Measurements from ENCODE around the gene SRPK2.

- TF ChIP-seq POLR2A (IDR thresholded peaks at IDR 0.05), result no peak
- TF ChIP-seq, protein P1, sequence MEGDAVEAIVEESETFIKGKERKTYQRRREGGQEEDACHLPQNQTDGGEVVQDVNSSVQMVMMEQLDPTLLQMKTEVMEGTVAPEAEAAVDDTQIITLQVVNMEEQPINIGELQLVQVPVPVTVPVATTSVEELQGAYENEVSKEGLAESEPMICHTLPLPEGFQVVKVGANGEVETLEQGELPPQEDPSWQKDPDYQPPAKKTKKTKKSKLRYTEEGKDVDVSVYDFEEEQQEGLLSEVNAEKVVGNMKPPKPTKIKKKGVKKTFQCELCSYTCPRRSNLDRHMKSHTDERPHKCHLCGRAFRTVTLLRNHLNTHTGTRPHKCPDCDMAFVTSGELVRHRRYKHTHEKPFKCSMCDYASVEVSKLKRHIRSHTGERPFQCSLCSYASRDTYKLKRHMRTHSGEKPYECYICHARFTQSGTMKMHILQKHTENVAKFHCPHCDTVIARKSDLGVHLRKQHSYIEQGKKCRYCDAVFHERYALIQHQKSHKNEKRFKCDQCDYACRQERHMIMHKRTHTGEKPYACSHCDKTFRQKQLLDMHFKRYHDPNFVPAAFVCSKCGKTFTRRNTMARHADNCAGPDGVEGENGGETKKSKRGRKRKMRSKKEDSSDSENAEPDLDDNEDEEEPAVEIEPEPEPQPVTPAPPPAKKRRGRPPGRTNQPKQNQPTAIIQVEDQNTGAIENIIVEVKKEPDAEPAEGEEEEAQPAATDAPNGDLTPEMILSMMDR (IDR thresholded peaks at IDR 0.05), result no peak
Observed at GRCh38 chr7:105298439-105298894, 90.3 kb downstream of the SRPK2 start.

All from prostate gland (tissue), 2 donors.